SK-N-SH treated with all-trans-retinoic acid at 6 μM for 48 hours (cell line): ENCODE measurements around the gene RHBDF2.

Experiments
- ATAC-seq: fragments of 200-7000 bp; cut with Tn5 transposase; 3 replicates; pipeline ENCODE4 v1.9.1; 2020; ENCODE audit warnings: mild to moderate bottlenecking, moderate library complexity
- ARNTL ChIP-seq: fragments of 450-650 bp; formaldehyde crosslinking; IDR thresholded peaks from 2 replicates; pipeline ENCODE4 v1.5.0; 2020; ENCODE audit warnings: low read depth, mild to moderate bottlenecking, moderate library complexity, borderline replicate concordance
- BACH2 ChIP-seq: fragments of 250-450 bp; sonication (Bioruptor Pico); IDR thresholded peaks from 2 replicates; pipeline ENCODE4 v1.9.0; 2021; ENCODE audit warnings: mild to moderate bottlenecking, borderline replicate concordance
- CSDC2 ChIP-seq: fragments of 250-450 bp; sonication (Bioruptor Pico); IDR thresholded peaks from 2 replicates; pipeline ENCODE4 v1.5.0; 2020; ENCODE audit warnings: mild to moderate bottlenecking, moderate library complexity
- ESRRG ChIP-seq: fragments of 250-450 bp; sonication (Bioruptor Pico); IDR thresholded peaks from 2 replicates; pipeline ENCODE4 v1.6.1; 2021; ENCODE audit warnings: mild to moderate bottlenecking
- GLIS3 ChIP-seq: fragments of 250-450 bp; sonication (Bioruptor Pico); IDR thresholded peaks from 2 replicates; pipeline ENCODE4 v1.5.0; 2020; ENCODE audit warnings: mild to moderate bottlenecking, moderate library complexity
- OSR1 ChIP-seq: fragments of 250-450 bp; sonication (Bioruptor Pico); IDR thresholded peaks from 2 replicates; pipeline ENCODE4 v1.8.0; 2022; ENCODE audit warnings: moderate library complexity, mild to moderate bottlenecking, inconsistent platforms
- PPARA ChIP-seq: fragments of 250-450 bp; sonication (Bioruptor Pico); IDR thresholded peaks from 2 replicates; pipeline ENCODE4 v1.5.0; 2020; ENCODE audit warnings: mild to moderate bottlenecking, borderline replicate concordance
- RARB ChIP-seq: fragments of 250-450 bp; sonication (Bioruptor Pico); IDR thresholded peaks from 2 replicates; pipeline ENCODE4 v1.8.0; 2021; ENCODE audit warnings: mild to moderate bottlenecking, moderate library complexity
- SNAI2 ChIP-seq: fragments of 250-450 bp; sonication (Bioruptor Pico); IDR thresholded peaks from 2 replicates; pipeline ENCODE4 v1.5.0; 2020; ENCODE audit warnings: mild to moderate bottlenecking, moderate library complexity
- TCF4 ChIP-seq: fragments of 250-450 bp; sonication (Bioruptor Pico); IDR thresholded peaks from 2 replicates; pipeline ENCODE4 v1.8.0; 2021; ENCODE audit warnings: mild to moderate bottlenecking, moderate library complexity, borderline replicate concordance
- TOX ChIP-seq: fragments of 250-450 bp; sonication (Bioruptor Pico); IDR thresholded peaks from 2 replicates; pipeline ENCODE4 v1.8.0; 2021; ENCODE audit warnings: mild to moderate bottlenecking, moderate library complexity, borderline replicate concordance
- ZC3H10 ChIP-seq: fragments of 250-450 bp; sonication (Bioruptor Pico); IDR thresholded peaks from 2 replicates; pipeline ENCODE4 v1.5.1; 2021; ENCODE audit warnings: mild to moderate bottlenecking, moderate library complexity
- ZFP30 ChIP-seq: fragments of 450-650 bp; formaldehyde crosslinking; IDR thresholded peaks from 2 replicates; pipeline ENCODE4 v1.5.0; 2022; ENCODE audit warnings: mild to moderate bottlenecking, moderate library complexity
- ZNF70 ChIP-seq: fragments of 450-650 bp; formaldehyde crosslinking; IDR thresholded peaks from 2 replicates; pipeline ENCODE4 v1.5.0; 2020; ENCODE audit warnings: mild to moderate bottlenecking, moderate library complexity
- ZNF8 ChIP-seq: fragments of 450-650 bp; formaldehyde crosslinking; IDR thresholded peaks from 2 replicates; pipeline ENCODE4 v1.5.0; 2020; ENCODE audit warnings: mild to moderate bottlenecking, moderate library complexity
- TF ChIP-seq, protein P1 (sequence below): fragments of 250-450 bp; sonication (Bioruptor Pico); IDR thresholded peaks from 2 replicates; pipeline ENCODE4 v1.8.0; 2020; ENCODE audit warnings: mild to moderate bottlenecking, moderate library complexity, borderline replicate concordance
- TF ChIP-seq, protein P2 (sequence below): fragments of 250-450 bp; sonication (Bioruptor Pico); IDR thresholded peaks from 2 replicates; pipeline ENCODE4 v1.5.1; 2021; ENCODE audit warnings: mild to moderate bottlenecking, moderate library complexity
- TF ChIP-seq, protein P3 (sequence below): fragments of 250-450 bp; sonication (Bioruptor Pico); IDR thresholded peaks from 2 replicates; pipeline ENCODE4 v1.5.1; 2020; ENCODE audit warnings: low read depth, mild to moderate bottlenecking, moderate library complexity
- TF ChIP-seq, protein P4 (sequence below): fragments of 250-450 bp; sonication (Bioruptor Pico); IDR thresholded peaks from 2 replicates; pipeline ENCODE4 v1.5.0; 2020; ENCODE audit warnings: mild to moderate bottlenecking, moderate library complexity
- TF ChIP-seq, protein P5 (sequence below): fragments of 250-450 bp; sonication (Bioruptor Pico); IDR thresholded peaks from 2 replicates; pipeline ENCODE4 v1.8.0; 2021; ENCODE audit warnings: low read depth, mild to moderate bottlenecking, moderate library complexity, borderline replicate concordance

Gene RHBDF2

DNA sequence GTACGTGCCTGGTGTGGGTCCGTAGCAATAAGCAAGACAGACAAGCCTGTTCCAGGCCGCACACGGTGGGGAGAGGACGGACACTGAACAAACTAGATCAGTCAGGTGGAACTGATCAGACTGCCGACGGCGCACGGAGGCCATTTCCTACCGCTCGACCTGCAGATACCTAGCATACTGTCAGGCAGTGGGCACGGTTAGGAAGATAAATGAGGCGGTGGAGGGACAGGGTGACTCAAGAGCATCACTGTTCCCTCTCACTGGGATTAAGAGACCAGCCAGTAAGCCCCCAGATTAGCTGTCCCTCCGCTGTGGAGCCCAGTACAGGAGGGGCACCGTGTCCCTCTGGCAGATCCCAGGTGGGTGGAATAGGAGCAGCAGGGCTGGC lies 29.0 kb downstream of the RHBDF2 start:
- no peak for TF ChIP-seq SNAI2 (CRISPR knock-in tag)
- no peak for TF ChIP-seq ZFP30 (CRISPR knock-in tag)
- no peak for ATAC-seq

DNA sequence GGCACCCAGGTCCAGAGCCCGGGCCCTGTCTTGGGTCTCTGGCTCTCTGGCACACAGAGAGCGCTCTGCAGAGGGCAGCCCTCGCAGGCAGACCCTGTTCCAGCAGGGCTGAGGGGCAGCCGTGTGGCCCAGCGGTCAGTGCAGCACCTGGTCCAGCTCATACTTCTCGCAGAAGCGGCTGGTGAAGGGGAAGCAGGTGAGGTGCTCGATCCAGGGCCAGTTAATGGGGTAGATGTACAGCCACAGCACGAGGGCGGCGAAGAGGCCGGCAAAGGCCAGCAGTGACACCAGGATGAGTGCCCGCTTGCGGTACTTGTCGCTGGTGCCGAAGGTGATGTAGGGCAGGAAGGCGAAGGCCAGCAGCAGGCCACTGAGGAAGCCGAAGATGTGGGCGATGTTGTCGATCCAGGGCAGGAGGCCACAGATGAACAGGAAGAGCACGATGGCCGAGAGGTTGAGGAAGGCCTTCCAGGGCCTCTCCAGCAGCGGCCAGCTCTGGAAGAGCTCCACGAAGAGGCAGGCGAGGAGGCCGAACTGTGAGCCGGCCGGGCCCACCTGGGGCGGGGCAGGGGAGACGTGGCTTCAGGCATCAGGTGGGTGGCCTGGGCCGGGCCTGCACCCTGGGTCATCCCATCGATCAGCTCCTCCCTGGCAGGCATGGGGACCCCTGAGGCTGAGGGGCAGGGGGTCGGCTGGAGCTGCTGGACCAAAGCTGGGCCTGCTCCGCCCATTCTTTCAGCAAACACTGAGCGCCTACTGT lies 29.5 kb downstream of the RHBDF2 start:
- no peak for ATAC-seq
- TF ChIP-seq, protein P1, sequence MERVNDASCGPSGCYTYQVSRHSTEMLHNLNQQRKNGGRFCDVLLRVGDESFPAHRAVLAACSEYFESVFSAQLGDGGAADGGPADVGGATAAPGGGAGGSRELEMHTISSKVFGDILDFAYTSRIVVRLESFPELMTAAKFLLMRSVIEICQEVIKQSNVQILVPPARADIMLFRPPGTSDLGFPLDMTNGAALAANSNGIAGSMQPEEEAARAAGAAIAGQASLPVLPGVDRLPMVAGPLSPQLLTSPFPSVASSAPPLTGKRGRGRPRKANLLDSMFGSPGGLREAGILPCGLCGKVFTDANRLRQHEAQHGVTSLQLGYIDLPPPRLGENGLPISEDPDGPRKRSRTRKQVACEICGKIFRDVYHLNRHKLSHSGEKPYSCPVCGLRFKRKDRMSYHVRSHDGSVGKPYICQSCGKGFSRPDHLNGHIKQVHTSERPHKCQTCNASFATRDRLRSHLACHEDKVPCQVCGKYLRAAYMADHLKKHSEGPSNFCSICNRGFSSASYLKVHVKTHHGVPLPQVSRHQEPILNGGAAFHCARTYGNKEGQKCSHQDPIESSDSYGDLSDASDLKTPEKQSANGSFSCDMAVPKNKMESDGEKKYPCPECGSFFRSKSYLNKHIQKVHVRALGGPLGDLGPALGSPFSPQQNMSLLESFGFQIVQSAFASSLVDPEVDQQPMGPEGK: no peak
- TF ChIP-seq ZNF8 (CRISPR knock-in tag): no peak
- TF ChIP-seq, protein P2, sequence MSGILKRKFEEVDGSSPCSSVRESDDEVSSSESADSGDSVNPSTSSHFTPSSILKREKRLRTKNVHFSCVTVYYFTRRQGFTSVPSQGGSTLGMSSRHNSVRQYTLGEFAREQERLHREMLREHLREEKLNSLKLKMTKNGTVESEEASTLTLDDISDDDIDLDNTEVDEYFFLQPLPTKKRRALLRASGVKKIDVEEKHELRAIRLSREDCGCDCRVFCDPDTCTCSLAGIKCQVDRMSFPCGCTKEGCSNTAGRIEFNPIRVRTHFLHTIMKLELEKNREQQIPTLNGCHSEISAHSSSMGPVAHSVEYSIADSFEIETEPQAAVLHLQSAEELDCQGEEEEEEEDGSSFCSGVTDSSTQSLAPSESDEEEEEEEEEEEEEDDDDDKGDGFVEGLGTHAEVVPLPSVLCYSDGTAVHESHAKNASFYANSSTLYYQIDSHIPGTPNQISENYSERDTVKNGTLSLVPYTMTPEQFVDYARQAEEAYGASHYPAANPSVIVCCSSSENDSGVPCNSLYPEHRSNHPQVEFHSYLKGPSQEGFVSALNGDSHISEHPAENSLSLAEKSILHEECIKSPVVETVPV (CRISPR knock-in tag): no peak

DNA sequence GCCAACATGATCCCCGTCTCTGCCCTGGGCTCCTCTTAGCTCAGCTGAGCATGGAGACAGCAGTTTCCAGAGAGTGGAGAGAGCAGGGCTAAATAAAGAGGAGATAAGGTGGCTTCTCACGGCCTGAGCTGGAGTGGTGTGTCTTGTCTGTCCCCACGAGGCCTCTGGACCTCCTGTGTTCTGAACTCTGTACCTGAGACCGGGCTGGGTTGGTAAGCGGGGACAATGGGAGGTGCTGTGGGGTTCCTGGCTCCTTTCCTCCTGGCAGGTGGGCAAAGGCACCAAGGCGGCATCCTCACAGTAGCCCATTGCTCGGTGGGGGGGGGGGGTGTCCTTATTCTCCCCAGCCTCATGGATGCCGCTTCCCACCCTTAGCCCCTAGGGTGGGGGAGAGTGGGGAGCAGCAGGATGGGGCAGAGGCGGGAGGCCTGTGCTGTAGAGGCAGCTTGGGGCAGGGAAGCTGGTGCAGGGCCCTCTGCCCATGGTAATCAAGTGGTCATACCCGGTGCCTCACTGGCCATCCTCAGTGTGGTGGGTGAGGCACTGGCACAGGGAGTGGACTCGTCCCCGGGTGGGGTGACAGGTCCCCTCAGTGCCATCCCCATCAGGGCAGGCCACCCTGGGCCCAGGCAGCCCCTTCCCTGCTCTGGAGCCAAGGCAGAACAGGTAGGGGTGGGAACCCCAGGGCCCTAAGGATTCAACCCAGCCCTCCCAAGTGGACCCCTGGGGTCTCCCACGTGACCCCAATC lies 31.1 kb downstream of the RHBDF2 start:
- TF ChIP-seq RARB (CRISPR knock-in tag) (no peak), PPARA (no peak), CSDC2 (CRISPR knock-in tag) (no peak), ARNTL (CRISPR knock-in tag) (no peak), GLIS3 (CRISPR knock-in tag) (no peak), ZNF70 (CRISPR knock-in tag) (no peak), ZFP30 (CRISPR knock-in tag) (no peak), ZC3H10 (CRISPR knock-in tag) (no peak), OSR1 (no peak), ESRRG (CRISPR knock-in tag) (no peak), TCF4 (no peak)
- TF ChIP-seq, protein P3, sequence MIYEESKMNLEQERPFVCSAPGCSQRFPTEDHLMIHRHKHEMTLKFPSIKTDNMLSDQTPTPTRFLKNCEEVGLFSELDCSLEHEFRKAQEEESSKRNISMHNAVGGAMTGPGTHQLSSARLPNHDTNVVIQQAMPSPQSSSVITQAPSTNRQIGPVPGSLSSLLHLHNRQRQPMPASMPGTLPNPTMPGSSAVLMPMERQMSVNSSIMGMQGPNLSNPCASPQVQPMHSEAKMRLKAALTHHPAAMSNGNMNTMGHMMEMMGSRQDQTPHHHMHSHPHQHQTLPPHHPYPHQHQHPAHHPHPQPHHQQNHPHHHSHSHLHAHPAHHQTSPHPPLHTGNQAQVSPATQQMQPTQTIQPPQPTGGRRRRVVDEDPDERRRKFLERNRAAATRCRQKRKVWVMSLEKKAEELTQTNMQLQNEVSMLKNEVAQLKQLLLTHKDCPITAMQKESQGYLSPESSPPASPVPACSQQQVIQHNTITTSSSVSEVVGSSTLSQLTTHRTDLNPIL (CRISPR knock-in tag): no peak
- TF ChIP-seq, protein P2 (CRISPR knock-in tag): no peak
- TF ChIP-seq, all 23 proteins: peak for 0
- no peak for ATAC-seq

DNA sequence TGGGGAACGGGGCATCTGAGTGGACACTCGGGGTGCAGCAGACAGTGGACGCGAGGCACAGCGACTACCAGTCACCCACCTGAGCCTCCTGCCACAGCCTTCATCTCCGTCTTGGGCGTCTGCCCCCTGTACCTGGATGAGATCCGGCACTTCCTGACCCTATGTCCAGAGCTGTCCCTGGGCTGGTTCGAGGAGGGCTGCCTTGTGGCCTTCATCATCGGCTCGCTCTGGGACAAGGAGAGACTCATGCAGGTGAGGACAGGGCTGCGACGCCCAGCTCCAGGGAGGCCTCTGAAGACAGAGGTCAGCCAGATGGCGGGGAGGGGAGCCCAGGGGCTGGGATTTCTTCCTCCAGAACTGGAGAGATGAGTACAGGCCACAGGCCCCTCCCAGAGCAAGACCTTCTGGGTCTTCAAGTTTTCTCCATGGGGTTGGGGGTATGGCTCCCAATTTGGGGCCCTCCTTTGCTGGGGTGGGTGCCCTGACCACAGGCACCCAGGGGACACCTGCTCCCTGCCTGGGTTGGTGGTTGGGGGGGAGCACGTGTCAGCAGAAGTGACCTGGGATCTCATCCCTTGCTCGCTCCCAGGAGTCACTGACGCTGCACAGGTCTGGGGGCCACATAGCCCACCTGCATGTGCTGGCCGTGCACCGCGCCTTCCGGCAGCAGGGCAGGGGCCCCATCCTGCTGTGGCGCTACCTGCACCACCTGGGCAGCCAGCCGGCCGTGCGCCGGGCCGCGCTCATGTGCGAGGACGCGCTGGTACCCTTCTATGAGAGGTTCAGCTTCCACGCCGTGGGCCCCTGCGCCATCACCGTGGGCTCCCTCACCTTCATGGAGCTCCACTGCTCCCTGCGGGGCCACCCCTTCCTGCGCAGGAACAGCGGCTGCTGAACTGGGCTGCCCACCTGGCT lies 31.9 kb downstream of the RHBDF2 start:
- ATAC-seq: no peak
- TF ChIP-seq TOX (CRISPR knock-in tag) (no peak), PPARA (no peak), OSR1 (no peak), TCF4 (no peak), BACH2 (no peak), ARNTL (CRISPR knock-in tag) (no peak), CSDC2 (CRISPR knock-in tag) (no peak), RARB (CRISPR knock-in tag) (no peak)
- TF ChIP-seq, protein P4, sequence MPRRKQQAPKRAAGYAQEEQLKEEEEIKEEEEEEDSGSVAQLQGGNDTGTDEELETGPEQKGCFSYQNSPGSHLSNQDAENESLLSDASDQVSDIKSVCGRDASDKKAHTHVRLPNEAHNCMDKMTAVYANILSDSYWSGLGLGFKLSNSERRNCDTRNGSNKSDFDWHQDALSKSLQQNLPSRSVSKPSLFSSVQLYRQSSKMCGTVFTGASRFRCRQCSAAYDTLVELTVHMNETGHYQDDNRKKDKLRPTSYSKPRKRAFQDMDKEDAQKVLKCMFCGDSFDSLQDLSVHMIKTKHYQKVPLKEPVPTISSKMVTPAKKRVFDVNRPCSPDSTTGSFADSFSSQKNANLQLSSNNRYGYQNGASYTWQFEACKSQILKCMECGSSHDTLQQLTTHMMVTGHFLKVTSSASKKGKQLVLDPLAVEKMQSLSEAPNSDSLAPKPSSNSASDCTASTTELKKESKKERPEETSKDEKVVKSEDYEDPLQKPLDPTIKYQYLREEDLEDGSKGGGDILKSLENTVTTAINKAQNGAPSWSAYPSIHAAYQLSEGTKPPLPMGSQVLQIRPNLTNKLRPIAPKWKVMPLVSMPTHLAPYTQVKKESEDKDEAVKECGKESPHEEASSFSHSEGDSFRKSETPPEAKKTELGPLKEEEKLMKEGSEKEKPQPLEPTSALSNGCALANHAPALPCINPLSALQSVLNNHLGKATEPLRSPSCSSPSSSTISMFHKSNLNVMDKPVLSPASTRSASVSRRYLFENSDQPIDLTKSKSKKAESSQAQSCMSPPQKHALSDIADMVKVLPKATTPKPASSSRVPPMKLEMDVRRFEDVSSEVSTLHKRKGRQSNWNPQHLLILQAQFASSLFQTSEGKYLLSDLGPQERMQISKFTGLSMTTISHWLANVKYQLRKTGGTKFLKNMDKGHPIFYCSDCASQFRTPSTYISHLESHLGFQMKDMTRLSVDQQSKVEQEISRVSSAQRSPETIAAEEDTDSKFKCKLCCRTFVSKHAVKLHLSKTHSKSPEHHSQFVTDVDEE (CRISPR knock-in tag): no peak
- TF ChIP-seq, protein P5, sequence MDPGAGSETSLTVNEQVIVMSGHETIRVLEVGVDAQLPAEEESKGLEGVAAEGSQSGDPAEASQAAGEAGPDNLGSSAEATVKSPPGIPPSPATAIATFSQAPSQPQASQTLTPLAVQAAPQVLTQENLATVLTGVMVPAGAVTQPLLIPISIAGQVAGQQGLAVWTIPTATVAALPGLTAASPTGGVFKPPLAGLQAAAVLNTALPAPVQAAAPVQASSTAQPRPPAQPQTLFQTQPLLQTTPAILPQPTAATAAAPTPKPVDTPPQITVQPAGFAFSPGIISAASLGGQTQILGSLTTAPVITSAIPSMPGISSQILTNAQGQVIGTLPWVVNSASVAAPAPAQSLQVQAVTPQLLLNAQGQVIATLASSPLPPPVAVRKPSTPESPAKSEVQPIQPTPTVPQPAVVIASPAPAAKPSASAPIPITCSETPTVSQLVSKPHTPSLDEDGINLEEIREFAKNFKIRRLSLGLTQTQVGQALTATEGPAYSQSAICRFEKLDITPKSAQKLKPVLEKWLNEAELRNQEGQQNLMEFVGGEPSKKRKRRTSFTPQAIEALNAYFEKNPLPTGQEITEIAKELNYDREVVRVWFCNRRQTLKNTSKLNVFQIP (CRISPR knock-in tag): no peak
- TF ChIP-seq, protein P1: no peak
